Esophagus muscularis mucosa (tissue), 4 donors: ENCODE measurements around the gene MRPS16.

Source experiments
- CTCF ChIP-seq, 3 experiments: fragments of 200-600 bp in 2 of 3; fragments of 450-650 bp in 1 of 3; sonication (generic) in 2 of 3; IDR thresholded peaks; one replicate each; pipeline ENCODE4 v1.5.1; 2017 to 2019; ENCODE audit warnings: antibody characterized with exemption in 3 of 3, mild to moderate bottlenecking in 2 of 3, moderate library complexity in 1 of 3
- EP300 ChIP-seq: sonication (generic); formaldehyde crosslinking; IDR thresholded peaks from one replicate; pipeline ENCODE4 v1.6.1; 2017; ENCODE audit warnings: antibody characterized with exemption
- POLR2A ChIP-seq: fragments of 450-650 bp; IDR thresholded peaks from one replicate; pipeline ENCODE4 v1.6.1; 2017; ENCODE audit warnings: antibody characterized with exemption, moderate library complexity, mild to moderate bottlenecking, low read depth
- POLR2AphosphoS5 ChIP-seq, 2 donors: sonication (generic); formaldehyde crosslinking; IDR thresholded peaks; one replicate each; pipeline ENCODE4 v1.6.1; 2017; ENCODE audit warnings: antibody characterized with exemption in 2 of 2

GRCh38 chr10:73205081-73205480 is 47.4 kb downstream of the MRPS16 start:
- no peak for TF ChIP-seq POLR2A
- TF ChIP-seq CTCF (IDR thresholded peaks at IDR 0.05): no peak
- TF ChIP-seq POLR2AphosphoS5 (IDR thresholded peaks at IDR 0.05): no peak
- no peak for TF ChIP-seq EP300
